HepG2 (cell line): Measurements from ENCODE around the gene LRSAM1. TPM values are rescaled to one million over a fixed set of nuclear protein-coding genes. Genes with fewer than 3 reads are reported as not detected.

ENCODE experiments used
- ATAC-seq: fragments of 200-7000 bp; cut with Tn5 transposase; 3 replicates; pipeline ENCODE4 v1.9.1; 2020; ENCODE audit warnings: mild to moderate bottlenecking, moderate library complexity
- BruUV-seq: library from RNA; stranded (reverse); fragments of 400-500 nt; replicated peaks from 2 replicates; lab custom pipeline; 2021; lab: Mats Ljungman, UMichigan
- CTCF ChIA-PET: fragments of 300-600 bp; formaldehyde crosslinking; extraction: SDS; loops from one replicate; lab custom pipeline; 2021; ENCODE audit warnings: low total read pairs, inconsistent platforms, low intra/inter-chr PET ratio; lab: Yijun Ruan, JAX
- POLR2A ChIA-PET: fragments of 350-600 bp; sonication (Branson Sonifier 250); formaldehyde crosslinking; loops from one replicate; lab custom pipeline; 2020; ENCODE audit warnings: antibody characterized with exemption, inconsistent platforms; lab: Yijun Ruan, JAX
- DNase-seq: peaks from one replicate; pipeline ENCODE4 v3.0.0-alpha.2; 2015; ENCODE audit warnings: low spot score
- FAIRE-seq: peaks from 3 replicates; lab custom pipeline; 2011; peaks lifted over from hg19 to GRCh38; lab: Jason Lieb, UNC
- H2AFZ ChIP-seq: one replicate; pipeline ENCODE4 v1.6.1; 2011; ENCODE audit warnings: low read length, inconsistent platforms
- H3K27ac ChIP-seq: fragments of 300-600 bp; 3 replicates; pipeline ENCODE4 v1.8.0; 2011; ENCODE audit warnings: mixed run types, mild to moderate bottlenecking, mixed read lengths, low read length, inconsistent platforms; ENCODE audit not compliant: insufficient read depth; ENCODE audit errors: extremely low read length
- H3K27me3 ChIP-seq, 2 experiments: fragments of 200-600 bp in 1 of 2; 2 replicates in 1 of 2; 3 replicates in 1 of 2; pipeline versions ENCODE4 v1.6.0 to v1.8.0; 2011; ENCODE audit warnings: low read length in 2 of 2, mild to moderate bottlenecking in 2 of 2, moderate library complexity in 2 of 2, inconsistent platforms in 1 of 2; ENCODE audit not compliant: insufficient read depth in 2 of 2, control insufficient read depth in 1 of 2
- H3K36me3 ChIP-seq, 2 experiments: fragments of 200-600 bp in 1 of 2; replicated peaks in 1 of 2; 2 replicates in 1 of 2; 3 replicates in 1 of 2; pipeline versions ENCODE4 v1.5.1 to v1.8.0; 2011; ENCODE audit warnings: low read length in 2 of 2, inconsistent platforms in 1 of 2; ENCODE audit not compliant: insufficient read depth in 2 of 2, control insufficient read depth in 1 of 2
- H3K4me1 ChIP-seq: 2 replicates; pipeline ENCODE4 v1.5.1; 2012; ENCODE audit warnings: low read length, inconsistent platforms; ENCODE audit not compliant: insufficient read depth
- H3K4me2 ChIP-seq: 2 replicates; pipeline ENCODE4 v1.6.0; 2011; ENCODE audit warnings: low read depth, low read length, inconsistent platforms
- H3K4me3 ChIP-seq, 3 experiments: fragments of 200-600 bp in 1 of 3; sonication (generic), shearing (Covaris generic) in 1 of 3; replicated peaks in 1 of 3; 2 replicates each; pipeline ENCODE4 v1.5.1; 2011 to 2016; ENCODE audit warnings: low read length in 3 of 3, inconsistent platforms in 2 of 3, low read depth in 2 of 3, mild to moderate bottlenecking in 2 of 3, control low read depth in 1 of 3, mixed read lengths in 1 of 3; ENCODE audit not compliant: insufficient read depth in 1 of 3
- H3K79me2 ChIP-seq: one replicate; pipeline ENCODE4 v1.6.1; 2011; ENCODE audit warnings: low read length, inconsistent platforms; ENCODE audit not compliant: insufficient read depth
- H3K9ac ChIP-seq: 2 replicates; pipeline ENCODE4 v1.6.0; 2011; ENCODE audit warnings: mild to moderate bottlenecking, low read depth, low read length, inconsistent platforms; ENCODE audit not compliant: insufficient read depth
- H3K9me3 ChIP-seq: 2 replicates; pipeline ENCODE4 v1.5.1; 2012; ENCODE audit warnings: mild to moderate bottlenecking, low read length
- H4K20me1 ChIP-seq: 2 replicates; pipeline ENCODE4 v1.6.0; 2011; ENCODE audit warnings: inconsistent platforms, mild to moderate bottlenecking, low read length, moderate library complexity; ENCODE audit not compliant: insufficient read depth
- KAT7 ChIP-seq: IDR thresholded peaks from 2 replicates; pipeline ENCODE4 v1.6.1; 2018; ENCODE audit warnings: borderline replicate concordance, missing compliant biosample characterization
- MTA1 ChIP-seq: sonication (generic); formaldehyde crosslinking; IDR thresholded peaks from 2 replicates; pipeline ENCODE4 v1.4.0; 2020; ENCODE audit warnings: missing genetic modification reagents, mild to moderate bottlenecking, borderline replicate concordance
- SALL2 ChIP-seq: sonication (generic); formaldehyde crosslinking; IDR thresholded peaks from 2 replicates; pipeline ENCODE4 v1.8.1; 2023; ENCODE audit warnings: mild to moderate bottlenecking, missing genetic modification reagents, inconsistent platforms
- SMAD1 ChIP-seq: sonication (generic); formaldehyde crosslinking; IDR thresholded peaks from 2 replicates; pipeline ENCODE4 v1.4.0; 2020; ENCODE audit warnings: missing genetic modification reagents, low read depth, mild to moderate bottlenecking, borderline replicate concordance
- SRSF4 ChIP-seq: fragments of 200-400 bp; formaldehyde crosslinking; IDR thresholded peaks from one replicate; pipeline ENCODE4 v1.6.1; 2018; ENCODE audit warnings: mild to moderate bottlenecking, low read depth, low read length, moderate library complexity; ENCODE audit not compliant: poor library complexity, severe bottlenecking
- THAP11 ChIP-seq: IDR thresholded peaks from 2 replicates; pipeline ENCODE4 v1.6.1; 2016; ENCODE audit warnings: missing biosample characterization, missing genetic modification reagents
- TMF1 ChIP-seq: sonication (generic); formaldehyde crosslinking; IDR thresholded peaks from 2 replicates; pipeline ENCODE4 v1.8.1; 2022; ENCODE audit warnings: low read depth, missing genetic modification reagents
- ZBTB14 ChIP-seq: sonication (generic); formaldehyde crosslinking; IDR thresholded peaks from 2 replicates; pipeline ENCODE4 v1.4.0; 2020; ENCODE audit warnings: missing genetic modification reagents
- ZNF18 ChIP-seq: sonication (generic); formaldehyde crosslinking; IDR thresholded peaks from 2 replicates; pipeline ENCODE4 v1.8.0; 2022; ENCODE audit warnings: mild to moderate bottlenecking, missing genetic modification reagents; ENCODE audit not compliant: insufficient replicate concordance
- WGBS: methylation state at CpG from one replicate; pipeline ENCODE4 v1.1.6; 2017; ENCODE audit warnings: low lambda C conversion rate; 5-methylcytosine and 5-hydroxymethylcytosine counted together
- in situ Hi-C: cut with HindIII; loops from 2 replicates; pipeline ENCODE4 v1.10.0; 2017; ENCODE audit warnings: low pct_unique_long_range_greater_than_20kb; ENCODE audit not compliant: extremely low pct_ligation_motif_present
- intact Hi-C: fragments of 100-400 bp; cut with micrococcal nuclease; formaldehyde crosslinking; loops from one replicate; pipeline ENCODE4 v1.10.0; 2022; ENCODE audit not compliant: unreplicated experiment
- polyA plus RNA-seq, 8 experiments: library from polyadenylated mRNA; depleted of rRNA in 3 of 8; stranded (reverse) in 7 of 8; unstranded in 1 of 8; fragments of >200 nt; fragmentation: Illumina TruSeq in 4 of 8; extraction: Trizol in 4 of 8; gene quantifications; 2 replicates each; pipeline versions ENCODE4 v1.2.1 to v1.2.3, GENCODE V29; 2011 to 2016; ENCODE audit warnings: low read depth in 4 of 8, missing spikeins in 1 of 8, mixed read lengths in 1 of 8; ENCODE audit not compliant: insufficient read depth in 1 of 8
- total RNA-seq, 5 experiments: library from RNA; depleted of rRNA; stranded (reverse); fragments of >200 nt; fragmentation: Illumina TruSeq; extraction: Trizol; gene quantifications; 2 replicates each; pipeline ENCODE4 v1.2.3, GENCODE V29; 2016; ENCODE audit warnings: low read depth in 1 of 5
- TF ChIP-seq, protein P1 (sequence below): sonication (generic); formaldehyde crosslinking; IDR thresholded peaks from 2 replicates; pipeline ENCODE4 v1.4.0; 2020; ENCODE audit warnings: low read depth, missing genetic modification reagents
- TF ChIP-seq, protein P2 (sequence below): sonication (generic); formaldehyde crosslinking; IDR thresholded peaks from 2 replicates; pipeline ENCODE4 v1.4.0; 2020; ENCODE audit warnings: missing genetic modification reagents

The LRSAM1 gene
- total and polyA plus RNA-seq, 2 of the 13 experiments (the other 11 are each of a cell fraction or from before 2014, with no cell fraction given), result 8.7 to 10.2 TPM

GRCh38 chr9:127463382-127463781 lies 12.1 kb downstream of the LRSAM1 start:
- BruUV-seq, result no TSS peak
- Histone ChIP-seq H3K4me3 (no peak overlapping the region), H3K4me1 (peaks cover 11% of the 10 kb centered on the region), H3K79me2 (no peaks in the 10 kb centered on the region), H4K20me1 (no peaks in the 10 kb centered on the region), H3K9ac (no peak overlapping the region), H3K36me3 (peaks cover 16 to 39% of the 10 kb centered on the region in 2 experiments; a peak in 4 of 5 replicates), H3K9me3 (no peaks in the 10 kb centered on the region), H3K27ac (no peak overlapping the region), H3K27me3 (no peaks in the 10 kb centered on the region), H3K4me2 (no peak overlapping the region), H2AFZ (no peak overlapping the region)
- intact Hi-C loops, result no loop called here
- 93% methylated on average over 3 of the region's 3 CpGs for WGBS
- ATAC-seq (no peak), DNase-seq (no peak), FAIRE-seq (no peak)
- no peak for TF ChIP-seq THAP11 (CRISPR knock-in tag)
- POLR2A ChIA-PET, result no interaction called here
- in situ Hi-C loops, result no loop called here
- CTCF ChIA-PET, result no interaction called here

- Histone ChIP-seq H3K9me3 (no peaks in the 10 kb centered on the region), H3K79me2 (no peaks in the 10 kb centered on the region), H3K4me3 (no peak overlapping the region), H3K36me3 (peaks cover 15 to 39% of the 10 kb centered on the region in 2 experiments; a peak in 4 of 5 replicates), H3K4me1 (peaks cover 13% of the 10 kb centered on the region), H3K27ac (no peak overlapping the region), H3K4me2 (no peak overlapping the region), H3K9ac (no peak overlapping the region), H4K20me1 (no peaks in the 10 kb centered on the region), H3K27me3 (no peaks in the 10 kb centered on the region), H2AFZ (no peak overlapping the region)
- BruUV-seq, result no TSS peak
- ChIA-PET CTCF (no interaction called here), POLR2A (interaction anchor here (1.5 kb wide), 1 partner anchor 13 kb away, joined by 3 read pairs; the partner anchor contains the start of genes LRSAM1 and RPL12)
- FAIRE-seq (no peak), DNase-seq (no peak), ATAC-seq (no peak)
- WGBS, result 95% methylated on average over 4 of the region's 7 CpGs
- intact Hi-C loops (no loop called here), in situ Hi-C loops (no loop called here)
- TF ChIP-seq TMF1 (CRISPR knock-in tag) (no peak), SMAD1 (CRISPR knock-in tag) (no peak), SALL2 (CRISPR knock-in tag) (no peak), KAT7 (no peak), ZNF18 (no peak), MTA1 (CRISPR knock-in tag) (no peak), SRSF4 (no peak), ZBTB14 (CRISPR knock-in tag) (no peak)
- TF ChIP-seq, protein P1, sequence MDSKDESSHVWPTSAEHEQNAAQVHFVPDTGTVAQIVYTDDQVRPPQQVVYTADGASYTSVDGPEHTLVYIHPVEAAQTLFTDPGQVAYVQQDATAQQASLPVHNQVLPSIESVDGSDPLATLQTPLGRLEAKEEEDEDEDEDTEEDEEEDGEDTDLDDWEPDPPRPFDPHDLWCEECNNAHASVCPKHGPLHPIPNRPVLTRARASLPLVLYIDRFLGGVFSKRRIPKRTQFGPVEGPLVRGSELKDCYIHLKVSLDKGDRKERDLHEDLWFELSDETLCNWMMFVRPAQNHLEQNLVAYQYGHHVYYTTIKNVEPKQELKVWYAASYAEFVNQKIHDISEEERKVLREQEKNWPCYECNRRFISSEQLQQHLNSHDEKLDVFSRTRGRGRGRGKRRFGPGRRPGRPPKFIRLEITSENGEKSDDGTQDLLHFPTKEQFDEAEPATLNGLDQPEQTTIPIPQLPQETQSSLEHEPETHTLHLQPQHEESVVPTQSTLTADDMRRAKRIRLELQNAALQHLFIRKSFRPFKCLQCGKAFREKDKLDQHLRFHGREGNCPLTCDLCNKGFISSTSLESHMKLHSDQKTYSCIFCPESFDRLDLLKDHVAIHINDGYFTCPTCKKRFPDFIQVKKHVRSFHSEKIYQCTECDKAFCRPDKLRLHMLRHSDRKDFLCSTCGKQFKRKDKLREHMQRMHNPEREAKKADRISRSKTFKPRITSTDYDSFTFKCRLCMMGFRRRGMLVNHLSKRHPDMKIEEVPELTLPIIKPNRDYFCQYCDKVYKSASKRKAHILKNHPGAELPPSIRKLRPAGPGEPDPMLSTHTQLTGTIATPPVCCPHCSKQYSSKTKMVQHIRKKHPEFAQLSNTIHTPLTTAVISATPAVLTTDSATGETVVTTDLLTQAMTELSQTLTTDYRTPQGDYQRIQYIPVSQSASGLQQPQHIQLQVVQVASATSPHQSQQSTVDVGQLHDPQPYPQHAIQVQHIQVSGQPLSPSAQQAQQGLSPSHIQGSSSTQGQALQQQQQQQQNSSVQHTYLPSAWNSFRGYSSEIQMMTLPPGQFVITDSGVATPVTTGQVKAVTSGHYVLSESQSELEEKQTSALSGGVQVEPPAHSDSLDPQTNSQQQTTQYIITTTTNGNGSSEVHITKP (CRISPR knock-in tag), result no peak
- TF ChIP-seq, protein P2, sequence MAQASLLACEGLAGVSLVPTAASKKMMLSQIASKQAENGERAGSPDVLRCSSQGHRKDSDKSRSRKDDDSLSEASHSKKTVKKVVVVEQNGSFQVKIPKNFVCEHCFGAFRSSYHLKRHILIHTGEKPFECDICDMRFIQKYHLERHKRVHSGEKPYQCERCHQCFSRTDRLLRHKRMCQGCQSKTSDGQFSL (CRISPR knock-in tag), result no peak
Observed at GRCh38 chr9:127463911-127464310, 12.6 kb downstream of the LRSAM1 start.
